ENCODE results near the gene SLC38A11. TPM values are rescaled to one million over a fixed set of nuclear protein-coding genes. Genes with fewer than 3 reads are reported as not detected.
"Not testable (repeated sequence)": the region's sequence is repeated elsewhere in the genome, so short reads cannot be mapped to it uniquely, and the experiment has no call there.

Gene SLC38A11
- total and polyA plus RNA-seq, 2 experiments from 2014 or later: not detected

DNA sequence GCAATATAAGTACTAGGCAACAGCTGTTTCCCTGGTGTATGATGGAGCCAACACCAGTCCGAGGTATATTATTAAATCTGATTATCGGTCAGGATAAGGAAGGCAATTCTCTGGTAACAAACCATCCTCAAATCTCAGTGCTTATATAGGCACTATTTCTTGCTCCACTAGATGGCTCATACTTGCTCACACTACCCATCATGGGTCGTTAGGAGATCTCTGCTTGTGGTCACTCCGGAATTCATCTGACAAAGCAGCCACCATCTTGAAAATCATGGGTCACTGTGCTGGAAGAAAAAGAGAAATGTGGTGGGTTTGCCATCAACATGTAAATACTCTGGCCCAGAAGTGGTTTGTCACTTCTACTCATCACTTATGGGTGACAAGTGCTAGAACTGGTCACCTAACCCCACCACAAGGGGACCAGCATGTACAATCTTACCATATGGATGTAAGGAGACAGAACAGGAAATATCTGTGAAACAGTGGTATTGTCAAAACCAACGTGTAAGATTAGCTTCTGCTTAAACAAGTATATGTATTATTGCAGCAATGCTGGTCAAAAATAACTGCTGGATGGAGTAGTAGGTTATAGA is 21.6 kb upstream of the SLC38A11 start:
- not testable (repeated sequence) for H3K4me2 ChIP-seq; H3K36me3 Mint-ChIP-seq (ENCODE audit: low read depth); ATAC-seq; H3K4me1 ChIP-seq (ENCODE audit: insufficient read depth); H3K27ac Mint-ChIP-seq; H3K9me3 Mint-ChIP-seq; H2AFZ ChIP-seq; H3K9me2 ChIP-seq (ENCODE audit: insufficient read depth); DNase-seq (ENCODE audit: low spot score); H3F3A ChIP-seq (replicated peaks; ENCODE audit: low read depth); H3K4me3 Mint-ChIP-seq; H3K27ac ChIP-seq (ENCODE audit: low read depth); H3K27me3 Mint-ChIP-seq (ENCODE audit: insufficient read depth, low read depth, poor library complexity); H3K4me3 ChIP-seq; H3K27me3 ChIP-seq (ENCODE audit: insufficient read depth); H4K20me1 ChIP-seq (replicated peaks; ENCODE audit: insufficient read depth); H3K79me2 ChIP-seq (replicated peaks; ENCODE audit: insufficient read depth); H3K36me3 ChIP-seq (ENCODE audit: insufficient read depth); H3K4me1 Mint-ChIP-seq

DNA sequence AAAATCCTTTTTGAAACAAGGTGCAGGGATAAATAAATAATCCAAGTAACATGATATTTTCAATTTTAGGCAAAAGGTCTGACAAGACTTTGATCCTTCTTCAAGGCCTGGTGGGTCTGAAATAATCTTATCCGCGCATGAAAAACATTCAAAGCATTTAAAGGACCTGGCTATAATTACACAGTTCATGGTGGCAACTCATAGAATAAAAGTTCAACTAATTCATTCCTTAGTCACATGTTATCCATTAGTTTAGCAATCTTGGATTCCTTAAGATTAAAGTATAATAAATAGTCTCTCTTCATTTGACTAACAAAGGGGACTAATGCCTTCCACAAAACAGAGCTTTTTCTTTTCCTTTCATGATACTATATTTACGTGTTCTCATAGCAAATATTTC is 21.0 kb upstream of the SLC38A11 start:
- H3K4me1 ChIP-seq (ENCODE audit: insufficient read depth): no peaks in the 10 kb centered on the region
- DNase-seq (ENCODE audit: low spot score) (no peak), ATAC-seq (no peak)
- no peaks in the 10 kb centered on the region for H3K4me1 Mint-ChIP-seq
- no peaks in the 10 kb centered on the region for H3K9me2 ChIP-seq (ENCODE audit: insufficient read depth)
- no peak overlapping the region for H3K27ac ChIP-seq (ENCODE audit: low read depth)
- no peak overlapping the region for H3K4me3 Mint-ChIP-seq
- no peak overlapping the region for H3K4me2 ChIP-seq
- H3K36me3 Mint-ChIP-seq (ENCODE audit: low read depth): no peaks in the 10 kb centered on the region
- H3K27me3 Mint-ChIP-seq (ENCODE audit: insufficient read depth, low read depth, poor library complexity): no peaks in the 10 kb centered on the region
- no peak overlapping the region for H3K27ac Mint-ChIP-seq
- H3K36me3 ChIP-seq (ENCODE audit: insufficient read depth): no peaks in the 10 kb centered on the region
- no peaks in the 10 kb centered on the region for H3F3A ChIP-seq (replicated peaks; ENCODE audit: low read depth)
- H3K27me3 ChIP-seq (ENCODE audit: insufficient read depth): no peaks in the 10 kb centered on the region
- no peaks in the 10 kb centered on the region for H4K20me1 ChIP-seq (replicated peaks; ENCODE audit: insufficient read depth)
- no peak overlapping the region for H3K4me3 ChIP-seq
- H3K9me3 Mint-ChIP-seq: no peaks in the 10 kb centered on the region
- no peaks in the 10 kb centered on the region for H3K79me2 ChIP-seq (replicated peaks; ENCODE audit: insufficient read depth)
- no peak overlapping the region for H2AFZ ChIP-seq
- TF ChIP-seq POLR2AphosphoS5 (IDR thresholded peaks at IDR 0.05; ENCODE audit: low read depth) (no peak), EZH2 (IDR thresholded peaks at IDR 0.05; ENCODE audit: low read depth, unreplicated experiment) (no peak), STAT1 (IDR thresholded peaks at IDR 0.05; ENCODE audit: unreplicated experiment) (no peak), JUNB (IDR thresholded peaks at IDR 0.05; ENCODE audit: unreplicated experiment) (no peak), ZNF114 (CRISPR knock-in tag; IDR thresholded peaks at IDR 0.05) (no peak), NANOG (IDR thresholded peaks at IDR 0.05; ENCODE audit: borderline replicate concordance) (no peak), EZH2phosphoT487 (IDR thresholded peaks at IDR 0.05; ENCODE audit: unreplicated experiment) (no peak), REST (IDR thresholded peaks at IDR 0.05; ENCODE audit: unreplicated experiment) (no peak), ZNF331 (CRISPR knock-in tag; IDR thresholded peaks at IDR 0.05; ENCODE audit: low read depth) (no peak)
- TF ChIP-seq, protein P1, sequence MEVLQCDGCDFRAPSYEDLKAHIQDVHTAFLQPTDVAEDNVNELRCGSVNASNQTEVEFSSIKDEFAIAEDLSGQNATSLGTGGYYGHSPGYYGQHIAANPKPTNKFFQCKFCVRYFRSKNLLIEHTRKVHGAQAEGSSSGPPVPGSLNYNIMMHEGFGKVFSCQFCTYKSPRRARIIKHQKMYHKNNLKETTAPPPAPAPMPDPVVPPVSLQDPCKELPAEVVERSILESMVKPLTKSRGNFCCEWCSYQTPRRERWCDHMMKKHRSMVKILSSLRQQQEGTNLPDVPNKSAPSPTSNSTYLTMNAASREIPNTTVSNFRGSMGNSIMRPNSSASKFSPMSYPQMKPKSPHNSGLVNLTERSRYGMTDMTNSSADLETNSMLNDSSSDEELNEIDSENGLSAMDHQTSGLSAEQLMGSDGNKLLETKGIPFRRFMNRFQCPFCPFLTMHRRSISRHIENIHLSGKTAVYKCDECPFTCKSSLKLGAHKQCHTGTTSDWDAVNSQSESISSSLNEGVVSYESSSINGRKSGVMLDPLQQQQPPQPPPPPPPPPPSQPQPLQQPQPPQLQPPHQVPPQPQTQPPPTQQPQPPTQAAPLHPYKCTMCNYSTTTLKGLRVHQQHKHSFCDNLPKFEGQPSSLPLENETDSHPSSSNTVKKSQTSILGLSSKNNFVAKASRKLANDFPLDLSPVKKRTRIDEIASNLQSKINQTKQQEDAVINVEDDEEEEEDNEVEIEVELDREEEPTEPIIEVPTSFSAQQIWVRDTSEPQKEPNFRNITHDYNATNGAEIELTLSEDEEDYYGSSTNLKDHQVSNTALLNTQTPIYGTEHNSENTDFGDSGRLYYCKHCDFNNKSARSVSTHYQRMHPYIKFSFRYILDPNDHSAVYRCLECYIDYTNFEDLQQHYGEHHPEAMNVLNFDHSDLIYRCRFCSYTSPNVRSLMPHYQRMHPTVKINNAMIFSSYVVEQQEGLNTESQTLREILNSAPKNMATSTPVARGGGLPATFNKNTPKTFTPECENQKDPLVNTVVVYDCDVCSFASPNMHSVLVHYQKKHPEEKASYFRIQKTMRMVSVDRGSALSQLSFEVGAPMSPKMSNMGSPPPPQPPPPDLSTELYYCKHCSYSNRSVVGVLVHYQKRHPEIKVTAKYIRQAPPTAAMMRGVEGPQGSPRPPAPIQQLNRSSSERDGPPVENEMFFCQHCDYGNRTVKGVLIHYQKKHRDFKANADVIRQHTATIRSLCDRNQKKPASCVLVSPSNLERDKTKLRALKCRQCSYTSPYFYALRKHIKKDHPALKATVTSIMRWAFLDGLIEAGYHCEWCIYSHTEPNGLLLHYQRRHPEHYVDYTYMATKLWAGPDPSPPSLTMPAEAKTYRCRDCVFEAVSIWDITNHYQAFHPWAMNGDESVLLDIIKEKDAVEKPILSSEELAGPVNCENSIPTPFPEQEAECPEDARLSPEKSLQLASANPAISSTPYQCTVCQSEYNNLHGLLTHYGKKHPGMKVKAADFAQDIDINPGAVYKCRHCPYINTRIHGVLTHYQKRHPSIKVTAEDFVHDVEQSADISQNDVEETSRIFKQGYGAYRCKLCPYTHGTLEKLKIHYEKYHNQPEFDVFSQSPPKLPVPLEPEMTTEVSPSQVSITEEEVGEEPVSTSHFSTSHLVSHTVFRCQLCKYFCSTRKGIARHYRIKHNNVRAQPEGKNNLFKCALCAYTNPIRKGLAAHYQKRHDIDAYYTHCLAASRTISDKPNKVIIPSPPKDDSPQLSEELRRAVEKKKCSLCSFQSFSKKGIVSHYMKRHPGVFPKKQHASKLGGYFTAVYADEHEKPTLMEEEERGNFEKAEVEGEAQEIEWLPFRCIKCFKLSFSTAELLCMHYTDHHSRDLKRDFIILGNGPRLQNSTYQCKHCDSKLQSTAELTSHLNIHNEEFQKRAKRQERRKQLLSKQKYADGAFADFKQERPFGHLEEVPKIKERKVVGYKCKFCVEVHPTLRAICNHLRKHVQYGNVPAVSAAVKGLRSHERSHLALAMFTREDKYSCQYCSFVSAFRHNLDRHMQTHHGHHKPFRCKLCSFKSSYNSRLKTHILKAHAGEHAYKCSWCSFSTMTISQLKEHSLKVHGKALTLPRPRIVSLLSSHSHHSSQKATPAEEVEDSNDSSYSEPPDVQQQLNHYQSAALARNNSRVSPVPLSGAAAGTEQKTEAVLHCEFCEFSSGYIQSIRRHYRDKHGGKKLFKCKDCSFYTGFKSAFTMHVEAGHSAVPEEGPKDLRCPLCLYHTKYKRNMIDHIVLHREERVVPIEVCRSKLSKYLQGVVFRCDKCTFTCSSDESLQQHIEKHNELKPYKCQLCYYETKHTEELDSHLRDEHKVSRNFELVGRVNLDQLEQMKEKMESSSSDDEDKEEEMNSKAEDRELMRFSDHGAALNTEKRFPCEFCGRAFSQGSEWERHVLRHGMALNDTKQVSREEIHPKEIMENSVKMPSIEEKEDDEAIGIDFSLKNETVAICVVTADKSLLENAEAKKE (CRISPR knock-in tag; IDR thresholded peaks at IDR 0.05): no peak
- TF ChIP-seq, protein P2, sequence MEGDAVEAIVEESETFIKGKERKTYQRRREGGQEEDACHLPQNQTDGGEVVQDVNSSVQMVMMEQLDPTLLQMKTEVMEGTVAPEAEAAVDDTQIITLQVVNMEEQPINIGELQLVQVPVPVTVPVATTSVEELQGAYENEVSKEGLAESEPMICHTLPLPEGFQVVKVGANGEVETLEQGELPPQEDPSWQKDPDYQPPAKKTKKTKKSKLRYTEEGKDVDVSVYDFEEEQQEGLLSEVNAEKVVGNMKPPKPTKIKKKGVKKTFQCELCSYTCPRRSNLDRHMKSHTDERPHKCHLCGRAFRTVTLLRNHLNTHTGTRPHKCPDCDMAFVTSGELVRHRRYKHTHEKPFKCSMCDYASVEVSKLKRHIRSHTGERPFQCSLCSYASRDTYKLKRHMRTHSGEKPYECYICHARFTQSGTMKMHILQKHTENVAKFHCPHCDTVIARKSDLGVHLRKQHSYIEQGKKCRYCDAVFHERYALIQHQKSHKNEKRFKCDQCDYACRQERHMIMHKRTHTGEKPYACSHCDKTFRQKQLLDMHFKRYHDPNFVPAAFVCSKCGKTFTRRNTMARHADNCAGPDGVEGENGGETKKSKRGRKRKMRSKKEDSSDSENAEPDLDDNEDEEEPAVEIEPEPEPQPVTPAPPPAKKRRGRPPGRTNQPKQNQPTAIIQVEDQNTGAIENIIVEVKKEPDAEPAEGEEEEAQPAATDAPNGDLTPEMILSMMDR (conservative IDR thresholded peaks at IDR 0.05; ENCODE audit: low read depth in 2 of 2): no peak

Measured in GM23338 (cell line).